ENCODE results near the gene SLCO2A1.

DNA sequence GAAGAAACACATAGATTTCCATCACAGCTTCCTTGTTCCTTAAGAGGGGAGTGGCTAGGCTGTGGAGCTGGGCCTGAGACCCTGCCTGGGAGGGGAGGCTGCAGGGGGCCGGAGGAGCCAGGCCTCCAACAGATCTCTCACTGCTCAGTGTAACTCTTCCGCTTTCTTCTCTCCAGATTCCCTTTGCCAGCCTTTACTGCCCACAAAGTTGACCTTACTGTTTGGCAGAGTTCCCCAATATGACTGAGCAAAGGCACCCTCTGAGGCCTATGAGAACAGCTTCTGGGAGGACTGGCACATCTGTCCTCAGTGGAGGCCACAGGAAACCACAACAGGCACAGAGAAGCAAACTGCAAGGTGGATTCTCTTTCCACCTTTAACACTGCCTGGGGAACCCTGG, 38.1 kb downstream of the SLCO2A1 start:
- TF ChIP-seq ZNF274 (IDR thresholded peaks at IDR 0.05; ENCODE audit: low read depth, low read length) (no peak), SUZ12 (IDR thresholded peaks at IDR 0.05; ENCODE audit: extremely low read depth, insufficient read depth, insufficient read length) (no peak), YY1 (IDR thresholded peaks at IDR 0.05; ENCODE audit: insufficient read depth, insufficient read length) (no peak)

Data from NT2/D1 (cell line).